Neural cell (in vitro differentiated cells): ENCODE measurements around the gene PRKAR1B.
"Not testable (repeated sequence)": the region's sequence is repeated elsewhere in the genome, so short reads cannot be mapped to it uniquely, and the experiment has no call there.

Experiments used
- CTCF ChIP-seq: fragments of 450-650 bp; IDR thresholded peaks from 2 replicates; pipeline ENCODE4 v1.5.1; 2014; ENCODE audit warnings: antibody characterized with exemption, mild to moderate bottlenecking, moderate library complexity; ENCODE audit not compliant: poor library complexity, severe bottlenecking
- EP300 ChIP-seq: fragments of 450-650 bp; conservative IDR thresholded peaks from 2 replicates; pipeline ENCODE4 v1.6.1; 2014; ENCODE audit warnings: antibody characterized with exemption, mild to moderate bottlenecking, moderate library complexity; ENCODE audit not compliant: poor library complexity, severe bottlenecking
- EZH2 ChIP-seq: fragments of 200-600, 300-800 bp; shearing (Covaris generic), sonication (generic); IDR thresholded peaks from 2 replicates; pipeline ENCODE4 v1.6.1; 2014; ENCODE audit warnings: antibody characterized with exemption, low read length, borderline replicate concordance, mild to moderate bottlenecking; ENCODE audit not compliant: insufficient read depth, poor library complexity, severe bottlenecking
- POLR2AphosphoS5 ChIP-seq: IDR thresholded peaks from 2 replicates; pipeline ENCODE4 v1.6.1; 2012
- RAD21 ChIP-seq: fragments of 450-650 bp; conservative IDR thresholded peaks from 2 replicates; pipeline ENCODE4 v1.6.1; 2014; ENCODE audit warnings: antibody characterized with exemption, mild to moderate bottlenecking, moderate library complexity
- SMC3 ChIP-seq: fragments of 450-650 bp; conservative IDR thresholded peaks from 2 replicates; pipeline ENCODE4 v1.6.1; 2014; ENCODE audit warnings: antibody characterized with exemption, mild to moderate bottlenecking, moderate library complexity; ENCODE audit not compliant: poor library complexity
- TAF1 ChIP-seq: IDR thresholded peaks from 2 replicates; pipeline ENCODE4 v1.6.1; 2012; ENCODE audit warnings: low read depth
- TF ChIP-seq, protein P1 (sequence below): IDR thresholded peaks from 2 replicates; pipeline ENCODE4 v1.6.1; 2012; ENCODE audit warnings: borderline replicate concordance

- TF ChIP-seq, protein P1, sequence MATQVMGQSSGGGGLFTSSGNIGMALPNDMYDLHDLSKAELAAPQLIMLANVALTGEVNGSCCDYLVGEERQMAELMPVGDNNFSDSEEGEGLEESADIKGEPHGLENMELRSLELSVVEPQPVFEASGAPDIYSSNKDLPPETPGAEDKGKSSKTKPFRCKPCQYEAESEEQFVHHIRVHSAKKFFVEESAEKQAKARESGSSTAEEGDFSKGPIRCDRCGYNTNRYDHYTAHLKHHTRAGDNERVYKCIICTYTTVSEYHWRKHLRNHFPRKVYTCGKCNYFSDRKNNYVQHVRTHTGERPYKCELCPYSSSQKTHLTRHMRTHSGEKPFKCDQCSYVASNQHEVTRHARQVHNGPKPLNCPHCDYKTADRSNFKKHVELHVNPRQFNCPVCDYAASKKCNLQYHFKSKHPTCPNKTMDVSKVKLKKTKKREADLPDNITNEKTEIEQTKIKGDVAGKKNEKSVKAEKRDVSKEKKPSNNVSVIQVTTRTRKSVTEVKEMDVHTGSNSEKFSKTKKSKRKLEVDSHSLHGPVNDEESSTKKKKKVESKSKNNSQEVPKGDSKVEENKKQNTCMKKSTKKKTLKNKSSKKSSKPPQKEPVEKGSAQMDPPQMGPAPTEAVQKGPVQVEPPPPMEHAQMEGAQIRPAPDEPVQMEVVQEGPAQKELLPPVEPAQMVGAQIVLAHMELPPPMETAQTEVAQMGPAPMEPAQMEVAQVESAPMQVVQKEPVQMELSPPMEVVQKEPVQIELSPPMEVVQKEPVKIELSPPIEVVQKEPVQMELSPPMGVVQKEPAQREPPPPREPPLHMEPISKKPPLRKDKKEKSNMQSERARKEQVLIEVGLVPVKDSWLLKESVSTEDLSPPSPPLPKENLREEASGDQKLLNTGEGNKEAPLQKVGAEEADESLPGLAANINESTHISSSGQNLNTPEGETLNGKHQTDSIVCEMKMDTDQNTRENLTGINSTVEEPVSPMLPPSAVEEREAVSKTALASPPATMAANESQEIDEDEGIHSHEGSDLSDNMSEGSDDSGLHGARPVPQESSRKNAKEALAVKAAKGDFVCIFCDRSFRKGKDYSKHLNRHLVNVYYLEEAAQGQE = not testable (repeated sequence)
- not testable (repeated sequence) for TF ChIP-seq EP300, CTCF, EZH2, POLR2AphosphoS5, SMC3, TAF1, RAD21
Observed at GRCh38 chr7:744128-744520, 17.0 kb upstream of the PRKAR1B start.
